ENCODE results near the gene FUT9.

GRCh38 chr6:96223695-96224094 is 207.9 kb downstream of the FUT9 start:
- TF ChIP-seq CTCF (IDR thresholded peaks at IDR 0.05) = no peak
- TF ChIP-seq POLR2A (IDR thresholded peaks at IDR 0.05) = no peak

Measured in prostate gland (tissue), 2 donors.